A549 (cell line): ENCODE data around the gene ARHGEF26. TPM values are rescaled to one million over a fixed set of nuclear protein-coding genes. Genes with fewer than 3 reads are reported as not detected.

Experiments
- ATAC-seq, 2 experiments: fragments of 200-7000 bp in 1 of 2; fragments of >200 bp in 1 of 2; cut with Nextera tagmentation in 1 of 2; cut with Tn5 transposase in 1 of 2; 3 replicates each; pipeline versions ENCODE4 v1.8.0 to v1.9.1; 2018 to 2020; ENCODE audit warnings: mild to moderate bottlenecking in 1 of 2, moderate library complexity in 1 of 2
- CTCF ChIA-PET: fragments of 300-600 bp; sonication (Branson Sonifier 250); formaldehyde crosslinking; extraction: SDS; loops from one replicate; lab custom pipeline; 2021; ENCODE audit warnings: antibody characterized with exemption, inconsistent platforms; lab: Yijun Ruan, JAX
- POLR2A ChIA-PET: fragments of 350-600 bp; formaldehyde crosslinking; extraction: SDS; loops from one replicate; lab custom pipeline; 2021; ENCODE audit warnings: antibody characterized with exemption, inconsistent platforms; lab: Yijun Ruan, JAX
- DNase-seq, 2 experiments: peaks; one replicate each; pipeline versions ENCODE4 v3.0.0 to v3.0.0-alpha.2; 2011 to 2016; ENCODE audit warnings: low read depth in 1 of 2, low spot score in 1 of 2
- FAIRE-seq: peaks from 2 replicates; lab custom pipeline; 2011; peaks lifted over from hg19 to GRCh38; lab: Jason Lieb, UNC
- H3K27ac ChIP-seq, 2 experiments: fragments of >200 bp; sonication (Bioruptor Twin); formaldehyde crosslinking; 3 replicates each; pipeline ENCODE4 v1.5.1; 2016 to 2017
- H3K4me1 ChIP-seq: fragments of >200 bp; sonication (Bioruptor Twin); formaldehyde crosslinking; 3 replicates; pipeline ENCODE4 v1.6.1; 2016
- H3K4me2 ChIP-seq: fragments of >200 bp; sonication (Bioruptor Twin); formaldehyde crosslinking; 3 replicates; pipeline ENCODE4 v1.6.1; 2016
- H3K4me3 ChIP-seq: fragments of >200 bp; sonication (Bioruptor Twin); formaldehyde crosslinking; 3 replicates; pipeline ENCODE4 v1.5.1; 2016
- H3K9me3 ChIP-seq: fragments of >200 bp; sonication (Bioruptor Twin); formaldehyde crosslinking; 3 replicates; pipeline ENCODE4 v1.6.1; 2016
- CBX2 ChIP-seq: fragments of 200-600 bp; sonication (generic); IDR thresholded peaks from 2 replicates; pipeline ENCODE4 v1.6.1; 2016; ENCODE audit warnings: low read depth, mild to moderate bottlenecking, borderline replicate concordance
- CBX8 ChIP-seq: fragments of 200-600 bp; sonication (generic); IDR thresholded peaks from 2 replicates; pipeline ENCODE4 v1.6.1; 2016
- CHD2 ChIP-seq: fragments of 150-350 bp; IDR thresholded peaks from 2 replicates; pipeline ENCODE4 v1.6.1; 2014; ENCODE audit warnings: low read length; ENCODE audit not compliant: partially characterized antibody
- EHF ChIP-seq: fragments of 250-450 bp; sonication (Bioruptor Pico); IDR thresholded peaks from 2 replicates; pipeline ENCODE4 v1.5.0; 2020; ENCODE audit warnings: mild to moderate bottlenecking
- EHMT2 ChIP-seq: fragments of 200-600 bp; sonication (generic); IDR thresholded peaks from 2 replicates; pipeline ENCODE4 v1.6.1; 2016; ENCODE audit warnings: antibody characterized with exemption, low read depth, mild to moderate bottlenecking, moderate library complexity
- EP300 ChIP-seq, 2 experiments: fragments of >200 bp; sonication (Bioruptor Twin); formaldehyde crosslinking; IDR thresholded peaks; 2 replicates in 1 of 2; 3 replicates in 1 of 2; pipeline ENCODE4 v1.6.1; 2016 to 2017
- ESRRA ChIP-seq: fragments of 150-350 bp; IDR thresholded peaks from 2 replicates; pipeline ENCODE4 v1.6.1; 2014; ENCODE audit warnings: mild to moderate bottlenecking, low read length, borderline replicate concordance
- FOXS1 ChIP-seq: fragments of 250-450 bp; sonication (Bioruptor Pico); IDR thresholded peaks from 2 replicates; pipeline ENCODE4 v1.5.0; 2020; ENCODE audit warnings: mild to moderate bottlenecking, moderate library complexity
- HOXA7 ChIP-seq: fragments of 250-450 bp; sonication (Bioruptor Pico); IDR thresholded peaks from 2 replicates; pipeline ENCODE4 v1.5.0; 2020; ENCODE audit warnings: mild to moderate bottlenecking, moderate library complexity
- JUN ChIP-seq, 2 experiments: fragments of >200 bp; sonication (Bioruptor Twin); formaldehyde crosslinking; IDR thresholded peaks; 2 replicates in 1 of 2; 3 replicates in 1 of 2; pipeline ENCODE4 v1.6.1; 2016 to 2017
- MAFK ChIP-seq: fragments of 450-650 bp; IDR thresholded peaks from 2 replicates; pipeline ENCODE4 v1.6.1; 2014; ENCODE audit not compliant: partially characterized antibody
- MYC ChIP-seq: IDR thresholded peaks from 2 replicates; pipeline ENCODE4 v1.6.1; 2012; ENCODE audit warnings: mild to moderate bottlenecking, inconsistent platforms, low read length, improper control_type of control experiment, borderline replicate concordance
- NPAS2 ChIP-seq: fragments of 250-450 bp; sonication (Bioruptor Pico); IDR thresholded peaks from 2 replicates; pipeline ENCODE4 v1.8.0; 2022; ENCODE audit warnings: mild to moderate bottlenecking, moderate library complexity, borderline replicate concordance
- PHF8 ChIP-seq: fragments of 200-600 bp; sonication (generic); IDR thresholded peaks from 2 replicates; pipeline ENCODE4 v1.6.1; 2016; ENCODE audit warnings: low read depth, mild to moderate bottlenecking, antibody characterized with exemption, moderate library complexity, borderline replicate concordance
- POLR2A ChIP-seq: IDR thresholded peaks from 2 replicates; pipeline ENCODE4 v1.6.1; 2012; ENCODE audit warnings: mild to moderate bottlenecking, low read length
- RNF2 ChIP-seq: fragments of 200-600 bp; sonication (generic); IDR thresholded peaks from 2 replicates; pipeline ENCODE4 v1.6.1; 2016; ENCODE audit warnings: low read depth, mild to moderate bottlenecking, antibody characterized with exemption, moderate library complexity, borderline replicate concordance
- ZSCAN20 ChIP-seq: fragments of 250-450 bp; sonication (Bioruptor Pico); IDR thresholded peaks from 2 replicates; pipeline ENCODE4 v1.8.0; 2022; ENCODE audit warnings: mild to moderate bottlenecking, moderate library complexity
- WGBS: methylation state at CpG from one replicate; pipeline ENCODE4 v1.1.6; 2017; ENCODE audit errors: missing lambda C conversion rate; 5-methylcytosine and 5-hydroxymethylcytosine counted together
- polyA plus RNA-seq, 4 experiments: library from polyadenylated mRNA; depleted of rRNA in 3 of 4; stranded (reverse); fragments of >200 nt; fragmentation: RNase III in 1 of 4; extraction: RNeasy Plus Mini Kit Qiagen cat#74134 plus additional on column Dnase treatment in 1 of 4; gene quantifications; 2 replicates in 3 of 4; 3 replicates in 1 of 4; pipeline ENCODE4 v1.2.3, GENCODE V29; 2011 to 2017
- TF ChIP-seq, protein P1 (sequence below): fragments of >200 bp; sonication (Bioruptor Twin); formaldehyde crosslinking; IDR thresholded peaks from 2 replicates; pipeline ENCODE4 v1.6.1; 2016
- TF ChIP-seq, protein P2 (sequence below): fragments of >200 bp; sonication (Bioruptor Twin); formaldehyde crosslinking; IDR thresholded peaks from 3 replicates; pipeline ENCODE4 v1.5.1; 2016
- TF ChIP-seq, protein P3 (sequence below): fragments of >200 bp; sonication (Bioruptor Twin); formaldehyde crosslinking; IDR thresholded peaks from 3 replicates; pipeline ENCODE4 v1.6.1; 2016
- TF ChIP-seq, protein P4 (sequence below): fragments of 250-450 bp; sonication (Bioruptor Pico); IDR thresholded peaks from 2 replicates; pipeline ENCODE4 v1.5.0; 2021; ENCODE audit warnings: mild to moderate bottlenecking, moderate library complexity, borderline replicate concordance
- TF ChIP-seq, protein P5 (sequence below): IDR thresholded peaks from 2 replicates; pipeline ENCODE4 v1.6.1; 2012

Gene ARHGEF26
- polyA plus RNA-seq, 2 of the 4 experiments (the other 2 are of a cell fraction), result 2.9 to 5.8 TPM

DNA sequence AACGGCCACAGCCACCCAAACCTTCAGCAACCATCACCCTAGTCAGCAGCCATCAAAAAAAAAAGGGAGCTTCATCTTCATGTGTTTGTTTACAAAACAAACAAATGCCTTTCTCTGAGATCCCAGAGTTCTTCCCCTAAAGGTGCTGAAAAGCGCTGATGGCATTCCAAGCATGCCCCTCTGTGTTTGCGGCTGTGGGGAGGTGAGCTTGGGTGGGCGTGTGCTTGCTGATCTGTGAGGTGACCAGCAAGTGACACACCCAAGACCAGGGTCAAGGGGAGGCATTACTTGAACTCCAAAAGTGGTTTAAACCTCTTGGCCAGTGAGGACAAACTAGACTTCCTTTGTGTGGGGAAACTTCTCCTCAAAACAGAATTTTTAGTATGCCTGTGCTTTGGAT is 121.6 kb downstream of the ARHGEF26 start:
- ChIA-PET CTCF (interaction anchor here (1.1 kb wide), 1 partner anchor 10 kb away, joined by 3 read pairs; no protein-coding TSS in a partner anchor), POLR2A (no interaction called here)
- peak overlapping the region; percentile 13; the same call in 1 of the 3 replicates for H3K4me2 ChIP-seq
- FAIRE-seq, result no peak
- DNase-seq, result peak in 1 of 2 experiments; percentile 31
- H3K4me1 ChIP-seq, result peaks cover 19% of the 10 kb centered on the region
- peak in 1 of 2 experiments; percentile 71; a peak in 3 of 6 replicates for ATAC-seq
- no peak for TF ChIP-seq FOXS1 (CRISPR knock-in tag)
- TF ChIP-seq, protein P1, sequence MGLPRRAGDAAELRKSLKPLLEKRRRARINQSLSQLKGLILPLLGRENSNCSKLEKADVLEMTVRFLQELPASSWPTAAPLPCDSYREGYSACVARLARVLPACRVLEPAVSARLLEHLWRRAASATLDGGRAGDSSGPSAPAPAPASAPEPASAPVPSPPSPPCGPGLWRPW, result no peak
- TF ChIP-seq, protein P2, sequence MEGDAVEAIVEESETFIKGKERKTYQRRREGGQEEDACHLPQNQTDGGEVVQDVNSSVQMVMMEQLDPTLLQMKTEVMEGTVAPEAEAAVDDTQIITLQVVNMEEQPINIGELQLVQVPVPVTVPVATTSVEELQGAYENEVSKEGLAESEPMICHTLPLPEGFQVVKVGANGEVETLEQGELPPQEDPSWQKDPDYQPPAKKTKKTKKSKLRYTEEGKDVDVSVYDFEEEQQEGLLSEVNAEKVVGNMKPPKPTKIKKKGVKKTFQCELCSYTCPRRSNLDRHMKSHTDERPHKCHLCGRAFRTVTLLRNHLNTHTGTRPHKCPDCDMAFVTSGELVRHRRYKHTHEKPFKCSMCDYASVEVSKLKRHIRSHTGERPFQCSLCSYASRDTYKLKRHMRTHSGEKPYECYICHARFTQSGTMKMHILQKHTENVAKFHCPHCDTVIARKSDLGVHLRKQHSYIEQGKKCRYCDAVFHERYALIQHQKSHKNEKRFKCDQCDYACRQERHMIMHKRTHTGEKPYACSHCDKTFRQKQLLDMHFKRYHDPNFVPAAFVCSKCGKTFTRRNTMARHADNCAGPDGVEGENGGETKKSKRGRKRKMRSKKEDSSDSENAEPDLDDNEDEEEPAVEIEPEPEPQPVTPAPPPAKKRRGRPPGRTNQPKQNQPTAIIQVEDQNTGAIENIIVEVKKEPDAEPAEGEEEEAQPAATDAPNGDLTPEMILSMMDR, result no peak
- no peak for TF ChIP-seq EHF
- no peak for TF ChIP-seq PHF8
- TF ChIP-seq CBX2, result no peak
- no peak for TF ChIP-seq ZSCAN20
- TF ChIP-seq CHD2, result no peak
- TF ChIP-seq RNF2, result no peak
- TF ChIP-seq EP300 (IDR thresholded peaks at IDR 0.05), result no peak
- TF ChIP-seq ESRRA, result no peak
- TF ChIP-seq NPAS2, result no peak
- no peak for TF ChIP-seq MYC
- H3K9me3 ChIP-seq, result no peaks in the 10 kb centered on the region
- H3K4me3 ChIP-seq, result no peak overlapping the region
- 44% methylated on average over 4 of the region's 4 CpGs for whole genome bisulfite sequencing
- H3K27ac ChIP-seq, result no peak overlapping the region; a peak in 1 of 6 replicates

DNA sequence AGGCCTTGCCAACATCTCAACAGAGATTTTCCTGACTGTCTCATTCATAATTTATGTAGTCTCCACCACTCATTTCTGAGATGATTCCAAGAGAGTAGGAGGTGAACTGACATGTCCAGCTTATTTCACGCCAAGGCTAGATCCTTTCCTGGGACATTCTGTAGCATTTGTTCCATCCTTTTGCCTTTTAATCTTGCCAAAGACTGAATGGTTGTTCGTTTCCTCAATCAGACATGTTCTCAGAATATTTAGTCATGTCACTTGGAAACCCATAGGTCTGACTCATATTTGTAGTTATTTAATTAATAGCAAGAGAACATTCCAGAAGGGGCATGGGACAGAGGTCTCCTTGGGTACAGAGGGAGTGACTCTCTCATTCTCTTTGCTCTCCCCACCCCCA is 122.2 kb downstream of the ARHGEF26 start:
- peak overlapping the region; percentile 13; the same call in 1 of the 3 replicates for H3K4me2 ChIP-seq
- CTCF ChIA-PET, result interaction anchor here (1.4 kb wide), 1 partner anchor 9 kb away, joined by 5 read pairs; no protein-coding TSS in a partner anchor

More for the DNA sequence above, 122.2 kb downstream of the ARHGEF26 start:
- Histone ChIP-seq H3K27ac (no peak overlapping the region; a peak in 1 of 6 replicates), H3K9me3 (no peaks in the 10 kb centered on the region), H3K4me1 (peaks cover 19% of the 10 kb centered on the region), H3K4me3 (no peak overlapping the region)
- POLR2A ChIA-PET, result no interaction called here
- peak in 1 of 2 experiments; percentile 4 for DNase-seq
- peak in 1 of 2 experiments; percentile 29; a peak in 1 of 6 replicates for ATAC-seq
- 92% methylated on average over 2 of the region's 2 CpGs for WGBS
- no peak for FAIRE-seq
- TF ChIP-seq HOXA7, result no peak
- TF ChIP-seq, protein P3, sequence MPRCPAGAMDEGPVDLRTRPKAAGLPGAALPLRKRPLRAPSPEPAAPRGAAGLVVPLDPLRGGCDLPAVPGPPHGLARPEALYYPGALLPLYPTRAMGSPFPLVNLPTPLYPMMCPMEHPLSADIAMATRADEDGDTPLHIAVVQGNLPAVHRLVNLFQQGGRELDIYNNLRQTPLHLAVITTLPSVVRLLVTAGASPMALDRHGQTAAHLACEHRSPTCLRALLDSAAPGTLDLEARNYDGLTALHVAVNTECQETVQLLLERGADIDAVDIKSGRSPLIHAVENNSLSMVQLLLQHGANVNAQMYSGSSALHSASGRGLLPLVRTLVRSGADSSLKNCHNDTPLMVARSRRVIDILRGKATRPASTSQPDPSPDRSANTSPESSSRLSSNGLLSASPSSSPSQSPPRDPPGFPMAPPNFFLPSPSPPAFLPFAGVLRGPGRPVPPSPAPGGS, result no peak
- TF ChIP-seq, protein P4, sequence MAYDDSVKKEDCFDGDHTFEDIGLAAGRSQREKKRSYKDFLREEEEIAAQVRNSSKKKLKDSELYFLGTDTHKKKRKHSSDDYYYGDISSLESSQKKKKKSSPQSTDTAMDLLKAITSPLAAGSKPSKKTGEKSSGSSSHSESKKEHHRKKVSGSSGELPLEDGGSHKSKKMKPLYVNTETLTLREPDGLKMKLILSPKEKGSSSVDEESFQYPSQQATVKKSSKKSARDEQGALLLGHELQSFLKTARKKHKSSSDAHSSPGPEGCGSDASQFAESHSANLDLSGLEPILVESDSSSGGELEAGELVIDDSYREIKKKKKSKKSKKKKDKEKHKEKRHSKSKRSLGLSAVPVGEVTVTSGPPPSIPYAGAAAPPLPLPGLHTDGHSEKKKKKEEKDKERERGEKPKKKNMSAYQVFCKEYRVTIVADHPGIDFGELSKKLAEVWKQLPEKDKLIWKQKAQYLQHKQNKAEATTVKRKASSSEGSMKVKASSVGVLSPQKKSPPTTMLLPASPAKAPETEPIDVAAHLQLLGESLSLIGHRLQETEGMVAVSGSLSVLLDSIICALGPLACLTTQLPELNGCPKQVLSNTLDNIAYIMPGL (CRISPR knock-in tag), result no peak
- no peak for TF ChIP-seq POLR2A
- TF ChIP-seq EHF, result no peak
- TF ChIP-seq, protein P5, sequence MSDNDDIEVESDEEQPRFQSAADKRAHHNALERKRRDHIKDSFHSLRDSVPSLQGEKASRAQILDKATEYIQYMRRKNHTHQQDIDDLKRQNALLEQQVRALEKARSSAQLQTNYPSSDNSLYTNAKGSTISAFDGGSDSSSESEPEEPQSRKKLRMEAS, result no peak
- TF ChIP-seq JUN (IDR thresholded peaks at IDR 0.05), result no peak
- no peak for TF ChIP-seq MAFK
- TF ChIP-seq CBX8, result no peak
- TF ChIP-seq ZSCAN20, result no peak
- TF ChIP-seq EHMT2, result no peak
- no peak for TF ChIP-seq FOXS1 (CRISPR knock-in tag)
